ENCODE data around the gene PDXK.

- TF ChIP-seq, protein P1, sequence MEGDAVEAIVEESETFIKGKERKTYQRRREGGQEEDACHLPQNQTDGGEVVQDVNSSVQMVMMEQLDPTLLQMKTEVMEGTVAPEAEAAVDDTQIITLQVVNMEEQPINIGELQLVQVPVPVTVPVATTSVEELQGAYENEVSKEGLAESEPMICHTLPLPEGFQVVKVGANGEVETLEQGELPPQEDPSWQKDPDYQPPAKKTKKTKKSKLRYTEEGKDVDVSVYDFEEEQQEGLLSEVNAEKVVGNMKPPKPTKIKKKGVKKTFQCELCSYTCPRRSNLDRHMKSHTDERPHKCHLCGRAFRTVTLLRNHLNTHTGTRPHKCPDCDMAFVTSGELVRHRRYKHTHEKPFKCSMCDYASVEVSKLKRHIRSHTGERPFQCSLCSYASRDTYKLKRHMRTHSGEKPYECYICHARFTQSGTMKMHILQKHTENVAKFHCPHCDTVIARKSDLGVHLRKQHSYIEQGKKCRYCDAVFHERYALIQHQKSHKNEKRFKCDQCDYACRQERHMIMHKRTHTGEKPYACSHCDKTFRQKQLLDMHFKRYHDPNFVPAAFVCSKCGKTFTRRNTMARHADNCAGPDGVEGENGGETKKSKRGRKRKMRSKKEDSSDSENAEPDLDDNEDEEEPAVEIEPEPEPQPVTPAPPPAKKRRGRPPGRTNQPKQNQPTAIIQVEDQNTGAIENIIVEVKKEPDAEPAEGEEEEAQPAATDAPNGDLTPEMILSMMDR (IDR thresholded peaks at IDR 0.05) = peak in 1 of 6 experiments; percentile 3
- TF ChIP-seq POLR2A (IDR thresholded peaks at IDR 0.05) = peak in 1 of 2 donors; percentile 15
Observed at GRCh38 chr21:43758111-43758641, 39.2 kb downstream of the PDXK start.

Data from adrenal gland (tissue), 5 donors.